NCI-H345 treated with DMSO at 0.1 percent for 48 hours (cell line): ENCODE measurements around the gene CRB3.

Experiments
- DNase-seq: peaks from one replicate; lab custom pipeline; 2025; ENCODE audit not compliant: unreplicated experiment; lab: John Stamatoyannopoulos, UW

CRB3 gene

DNA sequence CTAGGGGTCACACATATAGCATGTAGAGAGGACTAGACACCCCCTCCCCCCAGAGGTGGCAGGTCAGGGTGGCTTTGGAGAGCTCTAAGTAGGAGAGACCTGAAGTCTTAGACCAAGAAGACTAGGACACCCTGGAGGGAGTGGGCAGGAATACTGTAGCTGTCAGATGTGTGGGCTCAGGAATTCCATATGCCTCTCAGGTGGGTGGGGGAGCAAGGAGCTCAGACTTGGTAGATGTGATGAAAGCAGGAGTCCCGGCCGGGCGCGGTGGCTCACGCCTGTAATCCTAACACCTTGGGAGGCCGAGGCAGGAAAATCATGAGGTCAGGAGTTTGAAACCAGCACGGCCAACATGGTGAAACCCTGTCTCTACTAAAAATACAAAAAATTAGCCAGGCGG lies 1.6 kb downstream of the CRB3 start:
- no peak for DNase-seq

DNA sequence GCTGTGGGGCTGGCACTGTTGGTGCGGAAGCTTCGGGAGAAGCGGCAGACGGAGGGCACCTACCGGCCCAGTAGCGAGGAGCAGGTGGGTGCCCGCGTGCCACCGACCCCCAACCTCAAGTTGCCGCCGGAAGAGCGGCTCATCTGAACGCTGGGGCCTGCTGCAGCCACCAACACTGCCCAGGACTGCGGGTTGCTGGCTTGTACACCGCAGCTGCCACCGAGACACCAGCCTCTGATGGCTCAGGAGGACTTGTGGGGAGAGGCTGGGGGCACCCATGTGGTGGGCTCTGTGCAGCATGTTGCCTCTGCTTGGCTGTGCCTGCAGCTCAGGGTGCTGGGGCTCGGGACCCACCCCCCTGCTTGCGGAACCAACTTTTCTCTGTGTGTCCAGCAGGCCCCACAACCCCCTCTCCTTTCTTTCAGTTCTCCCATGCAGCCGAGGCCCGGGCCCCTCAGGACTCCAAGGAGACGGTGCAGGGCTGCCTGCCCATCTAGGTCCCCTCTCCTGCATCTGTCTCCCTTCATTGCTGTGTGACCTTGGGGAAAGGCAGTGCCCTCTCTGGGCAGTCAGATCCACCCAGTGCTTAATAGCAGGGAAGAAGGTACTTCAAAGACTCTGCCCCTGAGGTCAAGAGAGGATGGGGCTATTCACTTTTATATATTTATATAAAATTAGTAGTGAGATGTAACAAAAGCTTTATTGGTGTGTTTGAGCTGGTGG lies 2.6 kb downstream of the CRB3 start:
- no peak for DNase-seq

DNA sequence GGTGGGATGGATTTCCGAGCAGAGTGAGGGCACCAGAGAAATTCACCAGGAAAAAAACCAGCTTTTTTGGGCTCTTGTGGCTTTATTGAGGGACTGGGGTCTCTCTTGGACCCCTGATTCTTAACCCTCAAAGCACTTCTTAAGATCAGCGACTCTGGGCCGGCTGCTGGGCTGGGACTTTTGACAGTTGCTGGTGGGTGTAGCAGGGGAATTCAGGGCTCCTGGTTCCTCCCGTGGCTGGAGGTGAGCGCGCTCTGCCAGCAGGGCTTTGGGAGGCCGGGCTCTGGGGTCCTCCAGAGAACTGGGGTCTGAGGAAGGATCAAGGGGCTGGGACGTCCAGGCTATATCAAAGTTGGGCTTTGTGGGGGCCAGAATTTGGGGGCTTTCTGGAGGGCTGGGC lies 3.3 kb downstream of the CRB3 start:
- no peak for DNase-seq

DNA sequence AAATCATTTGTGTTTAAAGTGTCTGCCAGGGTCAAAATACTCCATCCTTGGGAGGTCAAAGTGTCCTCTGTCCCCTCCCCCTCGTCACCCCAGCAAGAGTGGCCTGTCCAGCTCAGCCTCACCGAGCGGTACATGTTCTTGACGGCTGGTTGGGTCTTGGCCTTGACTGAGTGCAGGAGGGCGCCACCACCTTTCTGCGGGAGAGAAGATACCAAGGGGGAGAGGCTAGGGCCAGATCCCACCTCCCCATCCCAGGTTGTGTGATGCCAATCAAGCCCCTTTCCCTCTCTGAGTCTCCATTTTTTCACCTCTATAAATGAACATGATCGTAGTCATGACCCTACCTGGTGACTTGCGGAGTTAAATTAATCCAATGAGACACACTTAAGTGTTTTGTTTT lies 6.1 kb downstream of the CRB3 start:
- no peak for DNase-seq

DNA sequence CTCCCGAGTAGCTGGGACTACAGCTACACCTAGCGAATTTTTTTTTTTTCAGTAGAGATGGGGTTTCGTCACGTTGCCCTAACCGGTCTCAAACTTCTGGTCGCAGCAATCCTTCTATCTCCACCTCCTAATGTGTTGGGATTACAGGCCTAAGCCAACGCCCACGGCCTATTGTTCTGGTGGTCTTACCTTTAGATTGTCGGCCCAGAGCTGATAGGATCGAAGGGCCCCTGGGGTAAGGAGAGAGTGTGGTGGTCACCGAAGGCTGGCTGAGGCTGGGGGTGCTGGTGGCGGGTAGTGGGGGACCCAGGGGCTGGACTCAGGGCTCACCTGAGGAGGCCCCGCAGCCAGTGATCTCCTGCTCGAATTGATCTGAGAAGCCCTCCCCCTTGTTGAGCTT lies 7.0 kb downstream of the CRB3 start:
- DNase-seq: no peak

DNA sequence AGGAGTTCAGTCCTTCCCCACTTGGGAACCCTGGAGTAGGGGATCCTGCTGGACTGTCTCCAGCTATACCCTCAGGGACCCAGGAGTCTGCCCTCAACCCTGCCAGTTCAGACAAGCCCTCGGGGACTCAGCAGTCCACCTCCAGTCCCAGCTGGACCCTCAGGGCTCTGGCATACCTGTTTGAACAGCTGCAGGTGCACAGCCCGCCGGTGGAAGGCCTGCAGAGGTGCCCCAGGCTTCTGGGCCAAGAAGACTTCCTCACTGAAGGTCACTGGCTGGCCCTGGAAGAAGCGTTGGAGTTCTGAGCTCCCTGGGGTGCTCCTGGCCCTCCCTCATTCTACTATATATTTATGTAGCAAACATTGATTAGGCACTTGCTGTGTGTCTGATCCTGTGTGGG lies 8.6 kb downstream of the CRB3 start:
- DNase-seq: no peak

DNA sequence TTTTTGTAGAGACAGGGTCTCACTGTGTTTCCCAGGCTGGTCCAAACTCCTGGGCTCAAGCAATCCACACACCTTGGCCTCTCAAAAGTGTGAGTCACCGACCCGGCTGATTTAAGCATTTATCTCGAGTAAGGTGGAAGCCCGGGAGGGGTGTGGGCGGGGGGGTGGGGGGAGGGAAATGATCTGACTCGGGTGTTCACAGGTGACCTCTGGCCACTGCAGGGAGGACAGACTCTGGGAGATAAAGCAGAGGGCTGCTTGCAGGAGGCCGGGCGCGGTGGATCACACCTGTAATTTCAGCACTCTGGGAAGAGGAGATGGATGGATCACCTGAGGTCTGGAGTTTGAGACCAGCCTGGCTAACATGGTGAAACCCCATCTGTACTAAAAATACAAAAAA lies 9.6 kb downstream of the CRB3 start:
- DNase-seq: no peak

DNA sequence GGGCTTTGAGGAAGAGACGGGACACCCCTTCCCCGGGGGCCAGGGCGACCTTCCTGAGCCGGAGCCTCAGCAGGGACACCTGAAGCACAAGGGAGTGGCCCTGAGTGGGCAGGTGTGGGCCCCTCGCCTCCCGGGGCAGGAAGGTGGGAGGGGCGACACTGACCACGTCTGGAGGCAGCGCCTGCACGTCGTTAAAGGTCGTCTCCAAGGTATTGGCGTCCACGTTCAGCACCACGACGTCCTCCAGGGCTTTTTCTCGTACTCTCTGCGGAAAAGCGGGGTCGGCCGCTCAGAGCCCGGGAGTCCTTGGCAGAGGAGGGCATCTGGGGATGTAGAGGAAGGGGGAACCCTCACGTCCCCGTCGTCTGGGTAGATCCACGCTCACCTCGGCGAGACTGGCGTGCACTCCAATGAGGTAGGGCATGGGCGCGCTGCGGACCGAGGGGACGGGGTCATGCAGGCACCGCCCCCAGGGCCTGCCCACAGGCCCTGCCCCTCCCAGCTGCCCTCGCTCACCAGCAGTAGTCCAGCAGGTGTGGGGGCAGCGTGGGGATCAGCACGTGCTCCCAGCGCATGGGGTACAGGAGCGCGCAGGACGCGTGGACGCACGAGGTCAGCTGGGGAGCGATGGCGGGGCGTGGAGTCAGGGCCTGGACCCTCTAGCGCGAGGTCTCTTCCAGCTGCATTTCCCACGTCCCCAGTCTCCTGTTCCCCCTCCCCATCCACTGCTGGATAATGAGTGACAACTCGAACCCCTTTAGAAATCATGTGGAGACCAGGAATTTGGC lies 11.4 kb downstream of the CRB3 start:
- peak; percentile 41 for DNase-seq

DNA sequence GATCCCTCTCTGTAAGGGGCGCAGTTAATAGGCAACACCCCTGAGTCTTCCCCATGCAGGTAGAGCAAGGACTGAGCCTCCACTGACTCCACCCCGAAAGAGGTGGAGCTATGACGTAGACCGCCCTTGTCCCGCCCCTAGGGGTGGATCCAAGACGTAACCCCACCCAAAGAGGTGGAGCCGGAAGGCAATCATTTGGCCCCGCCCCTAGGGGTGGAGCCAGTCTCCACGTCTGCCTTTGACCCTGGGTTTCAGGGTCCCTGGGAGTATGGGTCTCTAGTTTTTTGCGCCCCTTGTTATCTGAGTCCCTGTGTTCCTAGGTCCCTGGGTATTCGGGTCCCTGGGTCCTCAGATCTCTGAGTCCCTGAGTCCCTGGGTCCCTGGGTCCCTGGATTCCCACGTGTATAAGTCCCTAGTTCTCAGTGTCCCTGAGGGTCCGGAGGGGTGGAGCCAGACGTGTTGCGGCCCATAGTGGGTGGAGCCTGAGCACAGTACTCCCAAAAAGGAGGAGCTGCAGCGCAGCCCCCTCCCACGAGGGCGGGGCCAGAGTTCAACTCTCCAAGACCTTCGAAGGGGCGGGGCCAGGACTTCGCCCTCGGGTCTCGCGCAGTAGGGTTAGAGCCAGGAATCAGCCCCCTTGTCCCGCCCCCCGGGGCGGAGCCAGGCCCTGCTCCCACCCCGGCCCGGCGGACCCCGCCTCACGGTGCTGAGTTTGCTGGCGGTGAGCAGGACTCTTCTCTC lies 12.3 kb downstream of the CRB3 start:
- DNase-seq: peak; percentile 57

DNA sequence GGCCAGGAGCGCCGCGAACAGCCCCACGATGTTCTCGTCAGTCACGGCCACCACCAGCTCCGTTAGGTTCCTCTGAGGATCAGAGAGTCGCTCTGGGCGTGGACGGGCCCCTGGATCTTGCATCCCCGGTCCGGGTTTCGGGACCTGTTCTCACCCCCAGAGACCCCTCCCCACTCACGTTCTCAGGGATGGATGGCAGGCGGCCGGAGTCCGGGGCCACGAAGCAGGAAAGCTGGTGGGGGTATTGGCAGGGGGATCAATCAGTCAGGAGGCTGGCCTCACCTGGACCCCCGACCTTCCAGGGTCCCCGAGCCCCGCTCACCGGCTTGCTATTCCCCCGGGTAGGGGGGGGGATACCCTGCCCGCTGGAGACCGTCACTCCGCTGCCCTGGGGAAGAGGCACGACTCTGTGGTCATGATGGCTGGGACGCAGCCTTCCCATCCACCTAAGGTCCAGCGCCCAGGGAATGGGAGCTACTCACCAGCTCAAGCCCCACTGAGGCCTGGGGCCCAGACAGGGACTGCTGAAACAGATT lies 12.9 kb downstream of the CRB3 start:
- no peak for DNase-seq

DNA sequence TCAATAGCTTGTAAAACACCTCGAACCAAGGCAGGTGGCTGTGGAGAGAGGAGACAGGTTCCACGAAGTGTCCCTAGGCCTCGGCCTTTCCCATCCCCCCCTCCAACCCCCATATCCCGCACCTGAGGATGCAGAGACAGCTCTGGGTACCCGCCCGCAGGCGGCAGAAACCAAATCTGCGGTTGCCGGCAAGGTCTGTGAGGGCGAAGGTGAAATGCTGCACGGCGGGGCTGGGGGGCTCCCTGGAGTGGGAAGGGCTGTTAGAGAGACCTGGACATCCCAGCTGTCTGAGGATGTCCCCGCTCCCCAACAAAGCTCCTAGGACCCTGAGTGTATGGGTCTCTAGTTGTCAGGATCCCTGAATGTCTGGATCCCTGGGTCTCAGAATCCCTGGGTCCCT lies 14.7 kb downstream of the CRB3 start:
- DNase-seq: no peak

DNA sequence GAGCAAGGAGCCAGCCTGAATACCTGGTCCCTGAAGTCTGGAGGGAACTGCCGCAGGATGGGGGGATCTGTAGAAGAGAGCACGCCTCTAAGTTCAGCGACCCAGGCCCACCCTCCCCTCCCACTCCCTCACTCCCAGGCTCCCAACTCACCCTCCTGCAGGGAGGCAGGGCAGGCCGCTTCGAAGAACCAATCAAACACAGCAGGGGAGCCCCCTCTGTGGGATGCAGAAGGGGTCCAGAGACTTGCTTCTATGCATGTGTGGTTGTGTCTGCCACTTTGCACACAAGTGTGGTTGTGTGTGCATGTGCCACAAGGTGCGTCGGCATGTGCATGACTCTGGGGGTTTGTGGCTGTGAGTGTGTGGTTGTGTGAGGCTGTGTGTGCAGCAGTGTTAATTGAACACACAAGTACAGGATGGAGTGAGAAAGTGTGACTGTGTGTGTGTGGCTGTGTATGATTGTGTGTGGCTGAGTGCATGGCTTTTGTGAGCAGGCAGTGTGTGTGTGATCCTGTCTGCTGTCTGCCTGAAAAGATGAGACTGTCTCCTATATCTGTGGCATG lies 15.8 kb downstream of the CRB3 start:
- no peak for DNase-seq

DNA sequence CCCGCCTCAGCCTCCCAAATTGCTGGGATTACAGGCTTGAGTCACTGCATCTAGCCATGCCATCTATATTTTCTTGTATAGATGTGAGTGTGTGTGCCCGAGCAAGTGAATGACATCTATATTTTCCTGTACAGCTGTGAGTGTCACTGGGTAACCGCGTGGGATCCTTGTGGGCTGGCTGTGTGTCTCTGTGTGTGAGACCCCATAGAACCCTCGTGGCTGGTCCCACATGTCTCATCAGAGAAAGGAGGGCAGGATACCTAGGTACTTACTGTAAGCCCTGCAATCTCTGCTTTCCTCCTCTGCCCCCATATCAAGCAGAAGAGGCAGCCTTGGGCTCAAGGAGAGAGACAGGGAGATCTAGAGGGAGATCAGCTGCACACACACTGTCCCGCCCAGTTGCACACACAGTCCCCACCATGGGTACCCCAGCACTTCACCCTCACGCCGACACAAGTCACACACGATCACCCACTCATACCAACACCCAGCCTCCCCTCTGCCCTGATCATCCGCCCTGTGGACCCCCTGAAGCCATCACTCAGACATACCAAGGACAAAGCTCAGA lies 16.9 kb downstream of the CRB3 start:
- DNase-seq: no peak

DNA sequence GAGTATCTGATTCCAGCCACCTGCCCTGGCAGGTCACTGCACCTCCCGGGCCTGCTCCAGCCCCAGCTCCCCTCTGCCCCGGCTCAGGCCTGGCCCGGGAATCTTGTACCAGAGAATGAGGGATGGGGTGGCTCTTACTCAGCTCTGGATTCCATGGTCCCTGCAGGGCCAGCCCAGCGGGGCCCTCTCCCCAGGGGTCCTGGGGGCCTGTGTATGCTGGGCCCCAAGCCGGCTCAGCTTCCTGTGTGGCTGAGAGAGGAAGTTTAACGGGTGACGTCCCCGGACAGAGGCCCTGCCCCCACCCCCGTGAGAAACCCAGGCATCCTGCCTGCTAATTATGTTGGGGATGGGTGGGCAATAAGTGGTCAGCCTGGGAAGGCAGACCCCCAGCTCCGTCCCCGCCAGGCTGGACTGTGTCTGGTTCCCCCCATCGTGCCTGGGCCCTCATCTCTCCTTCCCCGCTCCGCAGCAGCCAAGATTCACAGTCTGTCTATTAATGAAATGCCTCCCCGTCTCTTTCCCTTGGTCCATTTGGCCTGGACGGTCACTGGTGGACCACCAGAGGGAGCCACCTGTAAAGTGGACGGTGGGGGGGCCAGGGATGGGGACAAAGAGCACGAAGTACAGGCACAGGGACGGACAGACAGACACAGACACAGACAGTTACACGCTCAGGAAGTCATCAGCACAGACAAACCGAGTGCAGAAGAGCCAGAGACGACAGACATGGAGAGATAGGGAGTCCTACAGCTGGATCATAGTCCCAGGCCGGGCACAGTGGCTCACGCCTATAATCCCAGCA lies 17.7 kb downstream of the CRB3 start, which contains the start of gene DENND1C:
DENND1C (minus strand) TSS at position 247 of the 802 bp plus-strand sequence; CDS start at position 155, 92 bp downstream.
- DNase-seq: no peak

DNA sequence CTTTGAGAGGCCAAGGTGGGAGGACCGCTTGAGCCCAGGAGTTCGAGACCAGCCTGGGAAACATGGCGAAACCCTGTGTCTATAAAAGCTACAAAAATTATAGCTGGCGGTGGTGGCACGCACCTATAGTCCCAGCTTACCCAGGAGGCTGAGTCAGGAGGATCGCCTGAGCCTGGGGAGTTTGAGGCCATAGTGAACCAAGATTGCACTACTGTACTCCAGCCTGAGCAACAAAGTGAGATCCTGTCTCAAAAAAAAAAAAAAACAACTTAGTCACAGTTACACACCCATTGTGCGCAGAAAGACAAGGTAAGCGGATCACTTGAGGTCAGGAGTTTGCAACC lies 18.2 kb downstream of the CRB3 start:
- DNase-seq: no peak

DNA sequence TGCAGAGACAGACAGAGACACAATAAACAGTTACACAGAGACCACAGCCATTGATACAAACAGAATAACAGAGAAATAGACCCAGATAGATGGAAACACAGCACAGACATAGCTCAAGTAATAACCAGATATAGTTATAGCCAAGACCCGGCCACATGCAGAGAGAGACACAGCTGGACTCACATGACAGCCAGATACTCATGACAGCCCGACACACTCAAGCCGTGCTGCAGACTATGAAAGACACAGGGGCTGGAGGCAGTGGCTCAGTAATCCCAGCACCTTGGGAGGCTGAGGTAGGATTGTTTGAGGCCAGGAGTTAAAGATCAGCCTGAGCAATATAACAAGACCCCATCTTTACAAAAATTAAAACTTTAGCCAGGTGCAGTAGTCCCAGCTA lies 19.2 kb downstream of the CRB3 start:
- no peak for DNase-seq

DNA sequence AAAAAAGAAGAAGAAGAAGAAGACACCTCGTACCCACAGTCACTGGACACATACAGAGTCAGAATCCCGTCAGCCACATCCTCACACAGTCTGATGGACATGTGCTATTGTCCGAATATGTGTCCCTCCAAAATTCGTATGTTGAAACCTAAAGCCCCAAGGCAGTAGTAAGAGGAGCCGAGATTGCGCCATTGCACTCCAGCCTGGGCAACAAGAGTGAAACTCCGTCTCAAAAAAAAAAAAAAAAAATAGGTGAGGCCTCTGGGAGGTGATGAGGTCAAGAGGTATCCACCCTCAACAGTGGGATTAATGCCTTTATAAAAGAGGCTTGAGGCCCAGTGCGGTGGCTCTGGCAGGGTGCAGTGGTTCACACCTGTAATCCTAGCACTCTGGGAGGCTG lies 20.2 kb downstream of the CRB3 start:
- no peak for DNase-seq

DNA sequence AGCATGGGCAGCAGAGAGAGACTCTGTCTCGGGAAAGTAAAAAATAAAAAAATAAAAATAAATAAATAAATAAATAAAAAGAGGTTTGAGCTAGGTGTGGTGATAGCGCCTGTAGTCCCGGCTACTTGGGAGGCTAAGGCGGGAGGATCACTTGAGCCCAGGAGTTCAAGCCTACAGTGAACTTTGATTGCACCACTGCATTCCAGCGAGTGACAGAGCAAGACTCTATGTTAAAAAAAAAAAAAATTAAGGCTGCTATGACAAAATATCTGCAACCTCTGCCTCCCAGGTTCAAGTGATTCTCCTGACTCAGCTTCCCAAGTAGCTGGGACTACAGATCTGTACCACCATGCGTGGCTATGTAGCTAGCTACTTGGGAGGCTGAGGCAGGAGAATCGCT lies 20.8 kb downstream of the CRB3 start:
- DNase-seq: no peak

DNA sequence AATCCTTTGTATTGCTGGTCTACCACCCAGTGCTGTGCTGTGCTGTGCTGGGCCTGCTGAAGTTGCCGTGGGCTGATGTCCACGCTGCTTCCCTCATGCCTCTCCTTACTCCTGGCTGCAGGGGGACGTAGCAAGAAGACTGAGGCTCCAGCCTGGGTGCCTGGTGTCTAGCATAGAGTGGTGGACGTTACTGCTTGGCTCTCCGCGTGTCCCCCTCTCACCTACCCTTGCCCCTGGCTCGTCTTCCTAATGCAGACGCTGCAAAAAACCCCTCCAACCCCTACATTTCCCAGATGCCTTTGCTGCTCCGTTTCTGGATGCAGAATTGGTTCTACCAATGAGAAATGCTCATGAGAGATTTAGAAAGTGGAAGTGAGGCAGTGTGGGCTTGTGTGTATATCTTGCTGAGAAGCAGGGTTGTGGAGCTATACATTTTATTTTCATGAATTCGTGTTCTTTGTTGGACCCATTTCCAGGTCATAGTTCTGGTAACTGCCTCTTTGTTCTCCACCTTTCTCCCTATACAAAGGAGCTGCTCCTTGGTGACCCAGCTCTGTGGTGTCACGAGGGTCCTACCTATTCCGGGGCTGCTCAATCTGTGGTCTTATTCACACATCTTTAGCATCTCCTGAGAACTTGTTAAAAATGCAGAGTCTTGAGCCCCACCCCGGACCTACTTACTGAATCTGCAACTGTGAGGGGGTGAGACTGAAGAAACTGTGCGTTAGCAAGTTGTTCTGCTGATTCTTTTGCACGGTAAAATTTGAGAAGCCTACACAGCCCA lies 25.4 kb downstream of the CRB3 start:
- no peak for DNase-seq
